ENCODE data around the gene WDR89. TPM values are rescaled to one million over a fixed set of nuclear protein-coding genes. Genes with fewer than 3 reads are reported as not detected.

Gene WDR89
- total and polyA plus RNA-seq, 9 of the 15 experiments (the other 6 are each of a cell fraction or from before 2014, with no cell fraction given) = 9.3 to 25.6 (median 16.2) TPM

- TF ChIP-seq SFPQ (IDR thresholded peaks at IDR 0.05; ENCODE audit: low read depth, low read length) = peak; percentile 60; the same call in 1 of the 2 replicates
- no peak for TF ChIP-seq STAT6 (CRISPR knock-in tag; IDR thresholded peaks at IDR 0.05)
- peak; percentile 51 for TF ChIP-seq NFYB (IDR thresholded peaks at IDR 0.05; ENCODE audit: extremely low read depth, insufficient read length)
- no peak for TF ChIP-seq ZNF133 (CRISPR knock-in tag; IDR thresholded peaks at IDR 0.05)
- no peak for TF ChIP-seq RUNX1 (IDR thresholded peaks at IDR 0.05; ENCODE audit: low read depth)
- TF ChIP-seq RCOR1 (IDR thresholded peaks at IDR 0.05; ENCODE audit: borderline replicate concordance in 1 of 2, low read depth in 2 of 2, low read length in 2 of 2) = peak in 1 of 2 experiments; percentile 53; a peak in 2 of 4 replicates
- TF ChIP-seq ZNF449 (CRISPR knock-in tag; IDR thresholded peaks at IDR 0.05) = no peak
- no peak for TF ChIP-seq ZZZ3 (IDR thresholded peaks at IDR 0.05)
- TF ChIP-seq HNRNPLL (IDR thresholded peaks at IDR 0.05; ENCODE audit: low read depth, low read length, poor library complexity, severe bottlenecking) = peak; percentile 100
- TF ChIP-seq PPARD (CRISPR knock-in tag; IDR thresholded peaks at IDR 0.05) = no peak
- no peak for TF ChIP-seq ZNF165 (CRISPR knock-in tag; IDR thresholded peaks at IDR 0.05; ENCODE audit: borderline replicate concordance)
- peak; percentile 83 for TF ChIP-seq GABPA (tag; conservative IDR thresholded peaks at IDR 0.05; ENCODE audit: low read depth)
- peak; percentile 55 for TF ChIP-seq RBM25 (IDR thresholded peaks at IDR 0.05; ENCODE audit: low read depth, low read length, severe bottlenecking)
- TF ChIP-seq ZSCAN29 (IDR thresholded peaks at IDR 0.05) = no peak
Measured at GRCh38 chr14:63641473-63642228, at the start of gene WDR89 (continued).
